Measurements from ENCODE around the gene FGF4.

GRCh38 chr11:69808667-69809086, 33.5 kb upstream of the FGF4 start:
- TF ChIP-seq CTCF (IDR thresholded peaks at IDR 0.05), result no peak
- TF ChIP-seq POLR2A (IDR thresholded peaks at IDR 0.05), result no peak
- no peak for TF ChIP-seq EP300 (IDR thresholded peaks at IDR 0.05; ENCODE audit: low read depth)

All from transverse colon (tissue), 3 donors.